Hypothalamus (tissue), 51 donors: Measurements from ENCODE around the gene ACVRL1.

Experiments used
- DNase-seq, 51 donors: peaks; one replicate each; lab custom pipeline; 2025; lab: John Stamatoyannopoulos, UW

ACVRL1 gene

DNA sequence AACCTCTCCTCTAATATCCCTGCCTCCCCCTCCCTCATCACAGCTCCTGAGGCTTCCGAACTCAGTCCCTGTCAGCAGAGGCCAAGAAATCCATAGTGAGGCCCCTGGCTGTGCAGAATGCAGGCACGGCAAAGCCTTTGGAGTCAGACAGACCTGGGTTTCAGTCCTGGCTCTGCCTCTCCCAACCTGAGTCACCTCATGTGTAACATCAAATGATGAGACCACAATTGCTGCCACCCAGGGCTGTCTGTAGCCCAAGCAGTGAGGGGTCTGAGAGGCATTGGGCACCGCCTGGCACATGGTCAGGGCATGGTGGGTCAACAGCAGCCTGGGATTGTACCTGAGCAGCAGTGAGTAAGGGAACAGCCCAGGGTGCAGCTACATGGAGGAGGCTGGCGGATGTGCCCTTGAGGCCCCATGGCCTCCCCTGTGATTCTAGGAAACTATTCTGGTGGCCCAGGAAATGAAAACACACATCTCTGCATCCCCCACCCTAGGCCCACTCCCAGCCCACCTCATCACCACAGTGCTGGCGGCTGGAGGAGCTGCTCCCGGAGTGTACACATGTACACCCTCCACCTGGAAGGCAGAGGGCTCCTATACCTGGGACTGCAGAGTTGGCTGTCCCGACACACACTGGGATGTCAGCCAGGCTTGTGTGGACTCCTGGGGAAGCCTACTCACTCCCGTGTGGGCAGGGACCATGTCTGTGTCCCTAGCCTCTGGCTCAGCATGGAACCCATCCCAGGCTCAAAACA lies 11.7 kb upstream of the ACVRL1 start:
- DNase-seq: no peak

DNA sequence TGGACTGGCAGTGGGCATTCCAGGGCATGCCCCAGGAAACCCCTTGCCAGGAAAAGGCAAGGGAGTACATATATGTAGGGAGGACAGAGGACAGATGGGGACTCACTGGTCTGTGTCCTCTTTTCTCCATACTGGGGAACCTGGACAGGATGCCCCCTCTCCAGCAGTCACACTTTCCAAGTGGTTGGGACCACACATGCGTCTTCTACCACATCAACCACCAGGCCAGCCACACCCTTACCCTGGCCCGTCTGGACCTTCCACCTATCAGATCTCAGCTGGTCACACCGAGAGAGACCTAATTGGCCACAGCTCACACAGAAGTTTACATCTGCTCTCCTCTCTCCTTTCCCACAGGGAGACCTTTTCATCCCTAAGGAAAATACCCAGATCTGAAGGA lies 11.1 kb upstream of the ACVRL1 start:
- no peak for DNase-seq

- DNase-seq: no peak
Observed at GRCh38 chr12:51897181-51897580, 10.1 kb upstream of the ACVRL1 start.

DNA sequence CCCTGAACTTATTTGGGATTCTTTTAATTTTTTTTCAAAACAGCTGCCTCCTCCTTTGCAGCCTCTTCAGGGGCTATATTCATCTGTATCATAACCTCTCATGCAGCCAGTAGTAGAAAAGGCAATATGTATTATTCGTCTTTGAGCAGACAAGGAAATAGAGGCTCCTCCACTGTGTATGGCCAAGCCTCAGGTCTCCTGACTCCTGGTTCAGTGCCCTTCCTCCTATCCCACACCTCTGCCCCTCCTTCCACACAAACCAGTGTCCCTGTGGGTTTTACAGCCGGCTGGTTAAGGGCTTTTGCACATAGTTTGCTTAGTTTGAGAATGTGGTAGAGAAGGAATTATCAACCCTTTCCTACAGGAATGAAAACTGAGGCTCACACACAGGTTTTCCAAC lies 8.8 kb upstream of the ACVRL1 start:
- no peak for DNase-seq

GRCh38 chr12:51898937-51899336 lies 8.4 kb upstream of the ACVRL1 start:
- no peak for DNase-seq

GRCh38 chr12:51900323-51900889 lies 6.9 kb upstream of the ACVRL1 start:
- no peak for DNase-seq

- DNase-seq: no peak
Observed at GRCh38 chr12:51901121-51901817, 6.0 kb upstream of the ACVRL1 start.

DNA sequence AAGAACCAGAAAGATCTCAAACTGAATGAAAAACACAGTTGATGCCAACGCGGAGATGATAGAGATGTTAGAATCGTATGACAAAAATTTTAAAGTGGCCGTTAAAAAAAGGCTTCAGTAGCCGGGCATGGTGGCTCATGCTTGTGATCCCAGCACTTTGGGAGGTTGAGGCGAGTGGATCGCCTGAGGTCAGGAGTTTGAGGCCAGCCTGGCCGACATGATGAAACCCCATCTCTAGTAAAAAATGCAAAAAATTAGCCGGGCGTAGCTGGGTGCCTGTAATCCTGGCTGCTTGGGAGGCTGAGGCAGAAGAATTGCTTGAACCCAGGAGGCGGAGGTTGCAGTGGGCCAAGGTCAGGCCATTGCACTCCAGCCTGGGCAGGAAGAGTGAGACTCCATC lies 5.4 kb upstream of the ACVRL1 start:
- no peak for DNase-seq

- DNase-seq: no peak
Observed at GRCh38 chr12:51904951-51905470, 2.3 kb upstream of the ACVRL1 start.

DNA sequence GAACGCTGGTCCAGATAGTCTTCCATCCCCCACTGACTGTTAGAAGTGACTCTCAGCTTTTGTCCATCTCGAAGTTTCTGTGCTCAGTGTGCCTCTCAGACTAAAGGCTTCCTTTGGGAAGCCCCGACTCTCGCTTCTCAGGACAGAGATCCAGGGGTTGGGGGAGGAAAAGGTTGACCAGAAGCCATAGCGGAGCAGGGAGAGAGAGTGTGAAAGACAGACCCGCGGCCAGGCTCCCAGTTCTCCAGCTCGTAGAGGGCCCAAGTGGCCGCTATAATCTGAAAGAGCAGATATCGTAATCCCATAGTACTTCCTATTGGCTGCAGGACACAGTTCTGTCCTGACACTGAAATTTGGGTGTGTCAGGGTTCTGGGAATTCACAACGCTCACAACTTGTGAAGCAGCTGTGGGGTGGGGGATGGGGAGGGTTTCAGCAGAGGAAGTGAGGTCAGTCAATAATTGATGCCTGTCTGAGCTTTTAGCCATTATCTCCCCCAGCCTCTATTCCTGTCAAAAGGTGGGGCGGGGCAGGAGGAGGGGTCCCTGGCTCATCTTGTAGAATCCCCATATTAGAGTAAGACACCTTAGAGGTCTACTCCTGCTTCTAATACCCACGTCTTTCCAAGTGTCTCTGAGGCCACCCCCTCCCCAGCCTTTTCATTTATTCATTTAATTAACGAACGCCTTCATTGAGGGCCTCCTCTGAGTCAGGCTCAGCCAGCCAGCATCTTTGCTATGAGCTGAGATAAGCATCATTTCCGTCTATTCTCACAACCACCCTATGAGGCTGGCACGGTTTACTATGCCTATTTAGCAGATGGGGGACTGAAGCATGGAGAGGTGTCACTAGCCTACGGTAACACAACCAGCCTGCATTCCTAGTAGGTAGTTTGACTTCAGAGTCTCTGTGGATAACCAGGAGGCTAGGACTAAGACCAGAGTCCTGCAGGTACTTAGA lies 1.6 kb upstream of the ACVRL1 start:
- DNase-seq: peak in 1 of 51 donors; percentile 9

DNA sequence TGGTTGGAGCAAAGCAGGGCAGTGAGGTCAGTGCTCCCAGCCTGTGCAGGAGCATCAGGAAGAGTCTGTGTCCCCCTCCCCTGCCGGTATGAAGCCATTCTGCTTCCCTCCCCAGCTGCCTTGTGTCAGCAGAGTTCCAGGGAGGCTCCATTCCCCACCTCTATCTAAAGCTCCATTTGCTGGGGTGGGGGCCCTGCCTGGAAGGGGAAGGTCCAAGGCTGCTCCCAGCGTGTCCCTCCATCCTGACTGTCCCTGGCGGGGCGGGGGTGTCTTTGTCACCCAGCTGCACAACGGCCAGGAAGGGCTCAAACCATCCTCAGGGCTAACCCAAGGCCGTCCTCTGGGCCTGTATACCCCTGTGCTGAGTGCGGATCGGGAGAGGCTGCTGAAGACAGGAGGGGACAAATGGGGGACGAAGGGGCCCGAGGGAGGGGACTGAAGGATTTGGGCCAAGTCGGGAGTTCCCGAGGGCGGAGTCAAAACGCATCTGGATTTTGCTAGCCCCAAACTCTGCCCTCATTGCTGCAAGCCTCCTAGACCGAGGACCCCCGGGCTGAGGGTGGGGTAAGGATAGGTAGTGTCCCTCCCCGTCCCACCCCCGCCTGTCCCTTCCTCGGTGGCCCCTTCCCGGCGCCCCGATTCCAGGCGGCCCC lies 748 bp upstream of the ACVRL1 start:
- DNase-seq: no peak

DNA sequence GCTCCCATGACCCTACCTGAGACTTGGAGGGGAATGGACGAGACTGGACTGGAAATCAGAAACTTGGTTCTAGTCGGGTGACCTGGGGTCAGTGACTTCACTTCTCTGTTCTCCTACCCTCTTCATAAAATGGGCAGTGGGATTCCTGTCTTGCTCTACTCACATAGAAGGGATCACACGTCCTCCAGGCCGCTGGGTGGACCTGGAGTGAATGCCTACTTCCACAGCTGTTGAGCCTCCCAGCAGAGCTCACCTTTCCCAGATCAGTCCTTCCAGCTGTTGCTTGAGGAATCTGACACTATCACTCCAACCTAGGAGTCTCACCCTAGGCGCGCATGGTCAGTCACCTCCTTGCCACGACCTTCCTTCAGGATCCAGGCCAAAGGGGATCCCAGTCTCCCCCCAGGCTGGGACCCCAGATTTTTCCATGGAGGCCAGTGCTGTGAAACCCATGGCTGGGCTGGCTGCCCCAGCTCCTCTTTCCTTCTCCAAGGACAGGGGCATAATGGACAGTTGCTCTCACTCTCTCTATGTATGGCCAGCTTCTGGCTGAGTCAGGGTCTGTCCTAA lies 637 bp downstream of the ACVRL1 start:
- no peak for DNase-seq

GRCh38 chr12:51908876-51909592 lies 1.7 kb downstream of the ACVRL1 start:
- DNase-seq: no peak

DNA sequence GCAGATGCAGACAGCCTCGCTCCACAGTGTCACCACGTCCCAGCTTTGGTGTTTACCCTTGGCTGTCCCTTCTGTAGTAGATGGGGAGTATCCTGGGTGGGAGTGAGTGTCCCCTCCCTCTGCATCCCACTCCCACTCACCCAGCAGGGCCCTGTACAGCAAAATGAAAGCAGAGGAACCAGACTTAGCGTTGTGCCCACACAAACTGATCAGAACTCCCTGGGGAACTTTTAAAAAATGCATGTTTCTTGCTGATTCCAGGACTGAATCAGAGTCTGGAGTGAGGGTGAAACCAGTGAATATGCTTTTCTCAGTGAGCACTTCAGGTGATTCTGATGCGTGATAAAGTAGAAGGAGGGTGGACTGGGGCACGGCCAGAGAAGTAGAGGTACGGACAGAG lies 2.9 kb downstream of the ACVRL1 start:
- DNase-seq: no peak

DNA sequence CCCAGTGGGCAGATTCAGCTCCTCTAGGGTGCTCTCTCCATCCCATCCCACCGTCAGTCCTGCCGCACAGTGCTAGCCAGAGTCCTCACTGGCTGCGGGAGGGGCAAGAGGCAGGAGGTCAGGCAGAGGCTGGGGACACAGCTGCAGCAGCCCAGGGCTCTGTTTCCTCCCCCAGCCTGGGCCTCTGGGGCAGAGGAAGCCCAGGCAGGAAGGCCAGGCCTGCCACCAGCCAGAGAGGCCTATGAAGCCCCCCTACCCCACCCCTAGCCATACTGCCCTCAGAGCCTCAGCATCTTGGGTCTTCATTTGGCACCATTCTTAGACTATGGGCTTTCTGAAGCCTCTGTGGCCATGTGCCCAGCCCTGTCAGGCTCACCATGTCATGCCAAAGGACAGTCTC lies 3.4 kb downstream of the ACVRL1 start:
- no peak for DNase-seq

- no peak for DNase-seq
Observed at GRCh38 chr12:51911307-51911706, 4.0 kb downstream of the ACVRL1 start.

DNA sequence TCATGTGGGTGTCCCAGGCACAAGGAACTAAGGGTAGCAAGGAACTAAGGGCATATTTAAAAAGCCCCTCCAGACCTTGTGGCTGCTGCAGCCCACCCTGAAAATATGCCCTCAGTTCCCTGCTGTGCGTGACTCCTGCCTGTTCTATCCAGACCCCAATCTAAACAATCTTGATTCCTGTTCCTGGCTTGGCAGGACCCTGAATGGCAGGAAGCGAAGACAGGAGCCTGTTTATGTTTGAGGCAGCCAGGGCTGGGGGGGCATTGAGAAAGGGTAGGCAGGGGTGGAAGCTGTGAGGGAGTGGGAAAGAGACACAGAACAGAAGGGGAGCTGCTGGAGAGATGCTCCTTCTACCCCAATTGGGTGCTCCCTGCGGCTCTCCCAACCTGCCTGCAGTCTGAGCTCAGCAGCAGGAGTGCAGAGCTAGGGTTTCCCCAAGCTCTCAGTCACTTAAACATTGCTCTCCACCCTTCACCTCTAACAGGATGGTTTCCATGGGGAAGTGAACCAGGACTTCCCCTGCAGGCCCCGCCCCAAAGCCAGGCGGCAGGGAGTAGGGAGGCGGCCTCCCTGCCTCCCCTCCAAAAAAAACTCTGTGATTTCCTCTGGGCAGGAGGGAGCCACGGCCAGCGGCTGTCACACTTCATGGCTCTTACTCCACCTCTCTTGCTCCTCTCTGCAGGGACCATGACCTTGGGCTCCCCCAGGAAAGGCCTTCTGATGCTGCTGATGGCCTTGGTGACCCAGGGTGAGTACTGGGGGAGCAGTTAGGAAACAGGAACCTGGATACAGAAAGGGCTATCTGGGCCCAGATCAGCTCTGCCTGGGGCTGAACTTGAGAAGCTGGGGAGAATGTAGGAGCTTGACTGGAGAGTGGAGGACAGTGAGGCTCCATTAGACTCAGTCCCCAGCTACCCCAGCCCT lies 4.7 kb downstream of the ACVRL1 start:
- DNase-seq: no peak
